Measurements from ENCODE around the gene MYLK3.

Gene MYLK3

GRCh38 chr16:46727184-46727583, 21.0 kb downstream of the MYLK3 start:
- no peak for DNase-seq (ENCODE audit: low read depth)

DNA sequence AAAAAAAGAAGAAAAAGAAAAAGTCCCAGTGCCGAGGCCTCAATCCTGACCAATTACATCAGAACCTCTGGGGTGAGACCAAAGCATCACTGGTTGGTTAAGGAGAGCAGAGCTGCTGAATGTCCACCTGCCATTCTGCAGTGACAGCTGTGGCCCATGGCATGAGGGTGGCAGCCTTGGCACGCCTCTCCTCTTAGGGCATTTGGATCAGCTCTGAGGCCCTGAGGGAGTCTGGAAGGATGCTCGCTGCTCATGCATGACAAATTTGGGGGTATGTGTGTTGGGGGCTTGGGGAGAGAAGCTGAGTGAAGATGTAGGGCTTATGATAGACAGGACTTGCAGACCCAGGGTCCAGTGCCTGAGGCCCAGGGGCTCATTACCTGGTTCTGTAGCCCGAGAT, 26.3 kb downstream of the MYLK3 start:
- no peak for DNase-seq (ENCODE audit: low read depth)

DNA sequence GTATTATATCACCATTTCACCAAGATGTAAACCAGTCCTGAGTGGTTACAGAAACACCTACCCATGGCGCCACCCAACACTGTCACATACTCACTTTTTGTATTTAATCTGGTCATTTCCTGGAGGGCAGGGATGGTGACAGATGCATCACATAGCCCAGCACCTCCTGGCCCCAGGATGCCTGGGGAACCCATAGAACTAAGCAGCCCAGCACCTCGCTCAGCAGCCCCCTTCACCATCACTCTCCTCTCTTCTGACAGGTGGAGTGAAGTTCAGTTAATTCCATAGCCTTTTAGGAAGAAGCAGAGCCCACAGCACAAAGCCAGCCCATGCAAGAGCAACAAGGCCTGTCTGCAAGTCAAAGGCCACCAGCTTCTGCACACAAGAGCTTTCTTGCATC, 27.5 kb downstream of the MYLK3 start:
- no peak for DNase-seq (ENCODE audit: low read depth)

DNA sequence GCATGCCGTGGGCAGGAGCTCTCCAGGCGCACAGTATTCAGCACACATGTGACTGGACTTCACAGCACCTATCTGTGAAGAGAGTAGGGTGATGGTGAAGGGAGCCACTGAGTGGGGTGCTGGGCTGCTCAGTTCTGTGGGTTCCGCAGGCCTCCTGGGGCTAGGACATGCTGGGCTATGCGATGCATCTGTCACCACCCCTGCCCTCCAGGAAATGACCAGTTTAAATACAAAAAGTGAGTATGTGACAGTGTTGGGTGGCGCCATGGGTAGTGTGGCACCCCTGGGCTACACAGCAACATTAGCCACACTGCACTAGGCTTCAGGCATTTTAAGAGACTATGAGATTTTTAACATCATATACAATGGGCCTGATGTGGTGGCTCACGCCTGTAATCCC, 28.6 kb downstream of the MYLK3 start:
- DNase-seq (ENCODE audit: low read depth): no peak

GRCh38 chr16:46718214-46718613, 29.9 kb downstream of the MYLK3 start:
- DNase-seq (ENCODE audit: low read depth): no peak

DNA sequence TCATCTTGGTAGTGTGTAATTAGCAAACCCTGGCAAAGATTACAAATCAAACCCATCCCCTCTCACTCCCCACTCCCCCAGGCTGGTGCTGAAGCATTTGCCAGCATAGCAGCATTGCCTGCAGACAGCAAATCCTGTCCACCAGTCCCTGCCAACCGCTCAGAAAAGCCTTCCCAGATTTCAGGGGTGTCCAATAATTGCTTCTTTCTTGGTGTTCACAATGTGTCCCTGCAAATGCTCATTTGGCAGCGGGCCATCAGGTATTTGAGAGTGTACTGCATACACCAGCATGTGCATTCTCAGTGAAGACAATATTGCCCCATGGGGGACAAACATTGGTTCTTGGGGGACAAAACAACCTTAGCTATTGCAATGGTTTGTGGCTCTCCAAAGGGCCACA, 30.5 kb downstream of the MYLK3 start:
- no peak for DNase-seq (ENCODE audit: low read depth)

DNA sequence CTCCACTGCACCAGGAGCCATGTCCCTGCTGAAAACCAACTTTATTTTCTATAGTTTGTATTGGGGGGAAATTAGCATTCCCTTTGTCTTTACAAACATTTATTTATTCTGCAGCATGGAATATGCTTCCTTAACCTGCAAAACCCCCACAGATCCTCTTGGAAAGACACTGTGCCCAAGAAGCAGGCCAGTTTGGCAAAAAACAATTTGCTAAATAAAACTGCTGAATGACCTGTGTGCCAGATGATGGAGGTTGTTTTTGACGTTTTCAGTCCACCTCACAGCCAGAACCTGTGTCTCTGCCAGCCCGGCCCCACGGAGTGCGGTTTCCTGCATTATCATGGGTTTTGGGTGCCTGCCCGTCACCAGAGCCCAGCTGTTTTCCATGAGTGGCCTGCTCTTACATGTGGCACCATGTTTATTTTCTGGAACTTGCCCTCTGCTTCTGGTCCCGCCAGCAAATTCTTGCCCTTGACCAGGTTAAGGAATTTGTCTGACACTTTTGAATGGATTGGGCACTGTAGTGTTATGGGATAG, 32.3 kb downstream of the MYLK3 start:
- DNase-seq (ENCODE audit: low read depth): no peak

DNA sequence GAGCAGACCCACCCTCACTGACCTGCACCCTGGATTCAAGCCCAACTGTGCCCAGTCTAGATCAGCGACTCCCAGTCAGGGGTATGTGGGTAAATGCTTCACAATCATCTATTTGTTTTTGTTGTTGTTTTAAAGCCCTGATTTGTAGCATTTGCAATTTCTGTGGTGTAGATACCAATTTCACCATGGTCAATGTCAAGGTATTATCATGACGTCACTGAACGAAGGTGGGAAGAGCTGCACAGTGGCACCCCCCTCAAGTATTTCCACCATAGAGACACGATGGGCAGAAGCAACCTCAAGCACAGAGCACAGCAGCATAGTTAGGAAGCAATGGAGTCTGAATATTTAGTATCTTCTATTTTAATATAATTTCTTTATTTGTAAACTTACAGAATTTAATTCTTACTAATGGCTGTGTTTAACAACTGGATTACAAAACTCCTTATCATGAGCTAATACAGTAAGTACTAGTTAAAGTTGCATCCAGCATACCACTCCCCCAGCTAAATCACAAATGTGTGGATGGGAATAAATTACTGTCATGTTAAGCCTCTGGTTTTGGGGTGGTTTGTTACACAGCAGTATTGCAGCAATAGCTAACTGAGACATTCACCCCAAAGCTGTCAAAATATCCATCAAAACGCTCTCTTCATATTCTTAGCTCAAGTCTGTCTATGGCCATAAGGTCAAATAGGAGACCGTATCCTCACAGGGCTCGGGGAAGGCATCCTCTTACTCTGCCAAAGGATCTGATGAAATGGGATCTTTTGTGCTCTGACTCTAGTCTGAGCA, 33.1 kb downstream of the MYLK3 start:
- no peak for DNase-seq (ENCODE audit: low read depth)

DNA sequence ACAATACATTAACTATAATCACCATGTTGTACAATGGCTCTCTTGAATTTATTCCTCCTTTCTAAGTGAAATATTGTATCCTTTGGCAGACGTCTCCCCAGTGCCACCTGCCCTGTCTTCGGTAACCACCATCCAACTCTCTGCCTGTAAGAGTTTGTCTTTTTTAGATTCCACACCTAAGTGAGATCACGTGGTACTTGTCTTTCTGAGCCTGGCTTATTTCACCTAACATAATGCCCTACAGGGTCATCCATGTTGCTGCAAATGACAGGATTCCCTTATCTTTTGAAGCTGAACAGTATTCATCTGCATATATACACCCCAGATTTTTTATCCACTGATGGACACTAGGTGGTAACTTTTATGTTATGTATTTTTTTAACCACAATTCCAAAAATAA, 34.5 kb downstream of the MYLK3 start:
- DNase-seq (ENCODE audit: low read depth): no peak

DNA sequence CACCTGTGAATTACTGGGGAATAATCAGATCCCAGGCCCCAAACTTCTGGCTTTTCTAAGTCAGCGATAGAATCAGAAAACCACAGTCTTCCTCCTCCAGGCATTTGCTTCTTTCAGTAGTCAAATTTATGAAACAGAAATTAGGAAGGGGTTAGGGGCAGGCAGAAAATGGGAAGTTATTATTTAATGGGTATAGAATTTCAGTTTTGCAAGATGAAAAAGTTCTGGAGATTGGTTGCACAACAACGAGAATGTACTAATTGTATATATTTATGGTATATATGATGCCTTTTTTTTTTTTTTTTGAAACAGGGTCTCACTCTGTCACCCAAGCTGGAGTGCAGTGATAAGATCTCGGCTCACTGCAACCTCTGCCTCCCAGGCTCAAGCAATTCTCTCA, 35.2 kb downstream of the MYLK3 start:
- DNase-seq (ENCODE audit: low read depth): no peak

GRCh38 chr16:46711106-46712058, 36.8 kb downstream of the MYLK3 start:
- DNase-seq (ENCODE audit: low read depth): no peak

DNA sequence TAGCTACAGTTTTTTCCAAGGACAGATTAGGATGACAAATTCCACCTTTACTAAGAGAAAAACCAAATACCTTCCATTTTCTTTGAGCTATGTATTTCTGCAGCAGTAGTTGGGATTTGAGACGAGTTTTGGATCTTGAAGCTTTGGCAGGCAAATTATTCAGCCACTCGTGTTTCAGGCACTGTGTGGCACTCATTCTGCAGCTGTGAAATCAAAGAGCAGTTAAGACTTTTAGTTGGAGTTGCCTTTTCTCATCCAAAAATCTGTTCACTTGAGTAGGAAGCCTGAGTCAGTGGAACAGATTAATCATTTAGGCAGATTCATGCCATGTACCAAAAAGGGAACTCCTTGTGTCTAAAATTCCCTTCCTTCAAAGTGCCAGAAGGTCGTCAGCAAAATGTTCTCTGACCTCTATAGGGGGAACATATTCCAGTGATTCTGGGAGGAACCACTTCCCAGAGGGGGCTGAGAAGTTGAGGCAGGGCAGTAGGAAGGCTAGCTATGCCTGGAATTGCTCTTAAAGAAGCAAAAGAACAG, 38.6 kb downstream of the MYLK3 start:
- no peak for DNase-seq (ENCODE audit: low read depth)

GRCh38 chr16:46706642-46707041, 41.5 kb downstream of the MYLK3 start:
- DNase-seq (ENCODE audit: low read depth): no peak

GRCh38 chr16:46702030-46702429, 46.1 kb downstream of the MYLK3 start:
- no peak for DNase-seq (ENCODE audit: low read depth)

DNA sequence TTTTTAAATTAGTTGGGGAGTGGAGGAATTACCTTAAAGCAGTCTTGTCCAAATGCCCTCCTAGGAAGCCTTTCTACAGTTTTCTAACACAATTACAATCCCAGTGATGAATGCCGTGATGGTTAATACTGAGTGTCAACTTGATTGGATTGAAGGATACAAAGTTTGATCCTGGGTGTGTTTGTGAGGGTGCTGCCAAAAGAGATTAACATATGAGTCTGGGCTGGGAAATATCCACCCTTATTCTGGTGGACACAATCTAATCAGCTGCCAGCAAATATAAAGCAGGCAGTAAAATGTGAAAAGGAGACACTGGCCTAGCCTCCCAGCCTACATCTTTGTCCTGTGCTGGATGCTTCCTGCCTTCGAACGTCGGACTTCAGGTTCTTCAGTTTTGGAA, 46.5 kb downstream of the MYLK3 start:
- DNase-seq (ENCODE audit: low read depth): no peak

- no peak for DNase-seq (ENCODE audit: low read depth)
These were observed 48.1 kb downstream of the MYLK3 start for GRCh38 chr16:46700048-46700447.

- DNase-seq (ENCODE audit: low read depth): no peak
These were observed 51.2 kb downstream of the MYLK3 start for GRCh38 chr16:46696957-46697356.

DNA sequence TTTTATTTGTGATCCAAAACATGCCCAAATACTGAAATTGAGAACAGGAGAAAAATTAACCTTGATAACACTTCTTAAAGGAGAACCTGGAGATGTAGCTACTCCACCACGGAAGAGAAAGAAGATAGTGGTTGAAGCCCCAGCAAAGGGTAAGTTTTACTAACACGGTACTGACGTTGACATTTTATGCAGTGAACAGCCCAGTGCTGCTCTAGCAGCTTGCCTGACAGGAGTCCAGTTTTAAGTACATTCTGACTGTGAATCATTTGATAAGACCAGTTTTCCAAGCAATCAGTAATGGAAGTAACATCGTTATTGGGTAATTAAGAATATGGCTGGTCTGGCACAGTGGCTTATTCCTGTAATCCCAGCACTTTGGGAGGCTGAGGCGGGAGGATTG, 52.2 kb downstream of the MYLK3 start:
- no peak for DNase-seq (ENCODE audit: low read depth)

- no peak for DNase-seq (ENCODE audit: low read depth)
These were observed 54.5 kb downstream of the MYLK3 start for GRCh38 chr16:46693598-46693997.

- DNase-seq (ENCODE audit: low read depth): no peak
These were observed 56.4 kb downstream of the MYLK3 start for GRCh38 chr16:46691726-46692125.

DNA sequence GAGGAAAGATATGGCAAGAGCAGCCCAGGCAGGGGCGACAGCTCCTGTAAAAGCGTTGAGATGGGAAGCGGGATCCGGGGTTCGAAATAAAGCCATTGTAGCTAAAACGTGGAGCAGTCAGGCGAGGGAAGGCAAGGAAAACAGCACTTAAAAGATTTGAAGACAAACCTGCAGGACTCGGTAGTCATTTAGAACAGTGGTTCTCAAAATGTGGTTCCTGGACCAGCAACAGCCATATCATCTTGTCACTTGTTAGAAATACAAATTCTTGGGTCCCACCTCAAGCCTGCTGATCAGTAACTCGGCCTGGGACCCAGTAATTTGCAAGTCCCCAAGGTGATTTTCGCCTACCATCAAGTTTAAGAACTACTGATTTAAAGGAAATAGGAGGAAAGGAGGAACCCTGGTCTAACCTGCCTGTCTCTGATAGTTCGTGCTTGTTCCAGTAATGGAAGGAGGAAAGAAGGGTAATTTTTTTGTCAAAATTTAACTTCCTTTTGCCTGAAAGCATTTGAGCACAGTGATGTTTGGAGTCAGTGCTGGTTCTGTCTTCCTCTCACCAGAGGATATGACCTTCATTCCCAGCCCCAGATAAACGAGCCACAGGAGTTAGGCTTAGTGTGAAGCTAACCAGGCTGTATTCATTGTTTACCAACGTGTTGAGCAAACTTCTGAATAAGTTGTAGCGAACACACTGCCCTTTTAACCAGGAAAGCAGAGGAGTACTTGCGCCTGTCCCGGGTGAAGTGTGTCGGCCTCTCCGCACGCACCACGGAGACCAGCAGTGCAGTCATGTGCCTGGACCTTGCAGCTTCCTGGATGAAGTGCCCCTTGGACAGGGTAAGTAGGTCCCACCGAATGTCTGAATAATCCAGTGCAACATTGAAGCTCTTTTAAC, 57.6 kb downstream of the MYLK3 start:
- DNase-seq (ENCODE audit: low read depth): no peak
